Breast epithelium (tissue), 4 donors: Measurements from ENCODE around the gene XPO5. TPM values are rescaled to one million over a fixed set of nuclear protein-coding genes. Genes with fewer than 3 reads are reported as not detected.

Source experiments
- DNase-seq, 2 donors: peaks; one replicate each; pipeline ENCODE4 v3.0.0-alpha.2; 2019; ENCODE audit warnings: low spot score in 2 of 2
- H3K27ac ChIP-seq, 2 donors: fragments of 200-600 bp; sonication (generic) in 1 of 2; one replicate each; pipeline ENCODE4 v1.5.1; 2016 to 2019; ENCODE audit warnings: mild to moderate bottlenecking in 1 of 2
- H3K27me3 ChIP-seq, 2 donors: fragments of 200-600 bp; sonication (generic) in 1 of 2; one replicate each; pipeline versions ENCODE4 v1.5.1 to v1.6.0; 2017 to 2019; ENCODE audit warnings: control low read depth in 1 of 2, mild to moderate bottlenecking in 1 of 2
- H3K36me3 ChIP-seq: fragments of 200-600 bp; one replicate; pipeline ENCODE4 v1.5.1; 2019
- H3K4me1 ChIP-seq, 2 donors: fragments of 200-600 bp; sonication (generic); one replicate each; pipeline ENCODE4 v1.5.1; 2016 to 2019; ENCODE audit warnings: control low read depth in 1 of 2
- H3K4me3 ChIP-seq, 3 donors: fragments of 200-600 bp; sonication (generic); 1 replicate in 2 of 3; 2 replicates in 1 of 3; pipeline ENCODE4 v1.5.1; 2016 to 2019; ENCODE audit warnings: mild to moderate bottlenecking in 3 of 3, moderate library complexity in 2 of 3
- H3K9me3 ChIP-seq, 2 donors: fragments of 200-600 bp; sonication (generic) in 1 of 2; one replicate each; pipeline ENCODE4 v1.5.1; 2016 to 2019; ENCODE audit warnings: control low read depth in 1 of 2
- POLR2A ChIP-seq: fragments of 450-650 bp; IDR thresholded peaks from one replicate; pipeline ENCODE4 v1.6.1; 2016; ENCODE audit warnings: antibody characterized with exemption, mild to moderate bottlenecking, moderate library complexity
- POLR2AphosphoS5 ChIP-seq, 3 donors: sonication (generic); formaldehyde crosslinking; IDR thresholded peaks; one replicate each; pipeline ENCODE4 v1.6.1; 2017; ENCODE audit warnings: antibody characterized with exemption in 3 of 3
- intact Hi-C: fragments of 100-400 bp; cut with DNase I; formaldehyde crosslinking; loops from one replicate; pipeline ENCODE4 v1.15.1; 2023; ENCODE audit warnings: low total_unique reads
- total RNA-seq, 3 donors: library from RNA; depleted of rRNA; stranded (reverse); fragments of >200 nt; gene quantifications; one replicate each; pipeline ENCODE4 v1.1.0, GENCODE V29; 2016
- TF ChIP-seq, protein P1 (sequence below), 3 donors: fragments of 450-650 bp; IDR thresholded peaks; one replicate each; pipeline ENCODE4 v1.5.1; 2016 to 2017; ENCODE audit warnings: antibody characterized with exemption in 3 of 3, mild to moderate bottlenecking in 3 of 3, moderate library complexity in 3 of 3

Gene XPO5
- total RNA-seq, 3 donors from 2014 or later: 16.5 to 28.8 (median 27.2) TPM

DNA sequence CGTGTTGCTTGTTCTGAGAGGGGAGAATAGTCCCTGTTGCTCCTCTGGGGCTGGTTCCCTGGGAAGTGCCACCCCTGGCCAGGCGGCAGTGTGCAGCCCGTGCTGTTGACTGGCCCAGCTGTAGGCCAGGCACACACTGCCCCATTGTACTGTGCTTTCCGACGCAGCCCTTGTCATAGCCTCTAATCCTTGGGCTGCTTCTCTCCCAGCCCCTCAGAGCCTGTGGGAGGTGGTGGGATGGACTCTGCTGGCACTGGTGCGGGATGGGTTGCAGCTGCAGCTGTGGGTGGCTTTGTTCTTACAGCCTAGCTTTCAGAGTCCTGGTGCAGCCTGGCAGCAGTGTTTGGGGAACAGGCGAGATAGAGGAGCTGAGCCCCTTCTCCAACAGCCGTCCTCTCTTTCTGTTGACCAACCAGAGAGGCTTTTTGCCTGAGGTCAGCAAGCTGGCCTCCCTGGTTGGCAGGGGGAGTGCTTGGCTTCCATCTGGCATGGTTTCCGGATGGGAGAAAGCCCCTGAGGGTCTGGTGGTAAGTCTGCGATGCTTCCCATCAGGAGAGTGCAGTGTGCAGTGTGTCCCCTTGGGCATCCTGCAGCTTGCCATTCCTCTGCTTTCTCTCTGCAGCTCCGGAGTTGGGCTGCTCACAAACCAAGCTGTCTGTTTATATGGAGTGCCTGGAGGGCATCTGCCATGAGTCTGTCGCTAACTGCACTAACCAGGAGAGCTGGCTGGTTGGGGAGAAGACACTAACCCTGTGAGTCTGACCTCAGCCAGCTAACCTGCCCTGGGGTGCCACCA lies 86.4 kb downstream of the XPO5 start:
- H3K4me3 ChIP-seq: no peak overlapping the region
- H3K4me1 ChIP-seq: peaks cover 10 to 12% of the 10 kb centered on the region in 2 donors
- intact Hi-C loops: no loop called here
- H3K9me3 ChIP-seq: no peaks in the 10 kb centered on the region
- H3K27me3 ChIP-seq: no peaks in the 10 kb centered on the region
- no peaks in the 10 kb centered on the region for H3K36me3 ChIP-seq
- TF ChIP-seq POLR2A (no peak), POLR2AphosphoS5 (IDR thresholded peaks at IDR 0.05) (no peak)
- TF ChIP-seq, protein P1, sequence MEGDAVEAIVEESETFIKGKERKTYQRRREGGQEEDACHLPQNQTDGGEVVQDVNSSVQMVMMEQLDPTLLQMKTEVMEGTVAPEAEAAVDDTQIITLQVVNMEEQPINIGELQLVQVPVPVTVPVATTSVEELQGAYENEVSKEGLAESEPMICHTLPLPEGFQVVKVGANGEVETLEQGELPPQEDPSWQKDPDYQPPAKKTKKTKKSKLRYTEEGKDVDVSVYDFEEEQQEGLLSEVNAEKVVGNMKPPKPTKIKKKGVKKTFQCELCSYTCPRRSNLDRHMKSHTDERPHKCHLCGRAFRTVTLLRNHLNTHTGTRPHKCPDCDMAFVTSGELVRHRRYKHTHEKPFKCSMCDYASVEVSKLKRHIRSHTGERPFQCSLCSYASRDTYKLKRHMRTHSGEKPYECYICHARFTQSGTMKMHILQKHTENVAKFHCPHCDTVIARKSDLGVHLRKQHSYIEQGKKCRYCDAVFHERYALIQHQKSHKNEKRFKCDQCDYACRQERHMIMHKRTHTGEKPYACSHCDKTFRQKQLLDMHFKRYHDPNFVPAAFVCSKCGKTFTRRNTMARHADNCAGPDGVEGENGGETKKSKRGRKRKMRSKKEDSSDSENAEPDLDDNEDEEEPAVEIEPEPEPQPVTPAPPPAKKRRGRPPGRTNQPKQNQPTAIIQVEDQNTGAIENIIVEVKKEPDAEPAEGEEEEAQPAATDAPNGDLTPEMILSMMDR (IDR thresholded peaks at IDR 0.05): no peak
- no peak for DNase-seq
- H3K27ac ChIP-seq: peak overlapping the region in 1 of 2 donors; percentile 0

DNA sequence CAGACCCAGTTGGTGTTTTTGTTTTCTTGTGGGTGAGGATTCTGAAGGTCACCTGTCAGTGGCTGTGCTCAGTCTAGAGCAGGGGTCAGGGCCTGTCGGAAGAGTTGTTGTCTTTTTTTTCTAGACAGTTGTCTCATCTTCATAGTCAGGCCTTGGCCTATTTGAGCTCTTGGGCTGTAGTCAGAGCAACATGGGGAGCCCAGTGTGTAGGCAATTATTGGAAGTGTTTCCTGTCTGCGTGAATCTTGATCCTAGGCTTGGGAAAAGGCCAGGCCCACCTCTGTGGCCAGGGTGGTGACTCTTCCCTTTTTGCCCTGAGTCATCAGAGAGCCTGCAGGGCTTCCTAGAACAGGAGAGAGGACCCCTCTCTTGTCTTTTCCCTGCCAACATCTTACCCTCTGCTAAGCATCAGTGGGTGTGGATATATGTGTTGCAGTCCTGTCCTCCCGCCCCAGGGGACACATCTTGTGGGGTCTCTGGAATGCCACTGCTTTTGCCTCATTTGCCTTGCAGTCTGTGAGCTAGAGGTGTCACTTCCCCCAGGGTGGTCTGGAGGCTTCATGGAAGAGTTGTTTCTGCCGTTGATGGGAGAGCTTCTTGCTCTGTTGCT lies 87.1 kb downstream of the XPO5 start:
- TF ChIP-seq POLR2AphosphoS5 (IDR thresholded peaks at IDR 0.05) (no peak), POLR2A (no peak)
- TF ChIP-seq, protein P1 (IDR thresholded peaks at IDR 0.05): no peak
- Histone ChIP-seq H3K4me3 (no peak overlapping the region), H3K4me1 (peaks cover 10 to 12% of the 10 kb centered on the region in 2 donors), H3K36me3 (no peaks in the 10 kb centered on the region), H3K27me3 (no peaks in the 10 kb centered on the region), H3K9me3 (no peaks in the 10 kb centered on the region), H3K27ac (peak overlapping the region in 1 of 2 donors; percentile 0)
- intact Hi-C loops: no loop called here
- no peak for DNase-seq

DNA sequence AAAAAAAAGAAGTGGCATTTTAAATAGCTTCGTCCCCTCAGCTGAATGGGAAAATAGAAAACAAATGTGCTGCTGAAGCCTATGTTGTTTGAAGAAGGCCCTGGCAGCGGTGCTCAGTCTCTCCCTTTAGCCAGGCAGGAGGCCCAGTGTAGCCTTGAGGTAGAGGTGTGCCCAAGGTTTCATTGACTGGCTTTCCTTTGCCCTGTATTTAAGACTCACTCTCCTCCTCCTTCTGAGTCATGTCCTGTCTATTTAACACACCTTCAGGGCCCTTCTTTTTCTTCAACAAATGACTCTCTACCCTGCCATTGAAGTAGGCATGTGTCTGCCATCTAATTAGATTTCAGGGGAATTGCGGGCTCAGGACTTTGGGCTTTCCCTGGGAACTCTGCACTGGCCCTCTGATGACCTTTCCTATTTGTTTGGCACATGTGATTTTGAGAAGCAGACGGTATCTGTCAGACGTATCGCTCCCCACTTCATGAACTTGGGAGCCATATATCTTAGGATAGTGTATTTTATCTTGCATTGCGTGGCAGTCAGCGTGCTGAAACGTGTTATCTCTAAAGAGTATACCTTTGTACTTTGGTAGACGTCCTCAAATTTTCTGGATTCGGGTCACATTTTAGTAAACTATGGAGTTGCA lies 94.1 kb downstream of the XPO5 start:
- Histone ChIP-seq H3K4me3 (no peak overlapping the region), H3K27me3 (no peaks in the 10 kb centered on the region), H3K36me3 (no peaks in the 10 kb centered on the region), H3K4me1 (peaks cover 0 to 6% of the 10 kb centered on the region in 2 donors), H3K9me3 (no peaks in the 10 kb centered on the region), H3K27ac (no peak overlapping the region)
- DNase-seq: no peak
- intact Hi-C loops: no loop called here
- TF ChIP-seq POLR2AphosphoS5 (IDR thresholded peaks at IDR 0.05) (no peak), POLR2A (no peak)
- TF ChIP-seq, protein P1 (IDR thresholded peaks at IDR 0.05): no peak

DNA sequence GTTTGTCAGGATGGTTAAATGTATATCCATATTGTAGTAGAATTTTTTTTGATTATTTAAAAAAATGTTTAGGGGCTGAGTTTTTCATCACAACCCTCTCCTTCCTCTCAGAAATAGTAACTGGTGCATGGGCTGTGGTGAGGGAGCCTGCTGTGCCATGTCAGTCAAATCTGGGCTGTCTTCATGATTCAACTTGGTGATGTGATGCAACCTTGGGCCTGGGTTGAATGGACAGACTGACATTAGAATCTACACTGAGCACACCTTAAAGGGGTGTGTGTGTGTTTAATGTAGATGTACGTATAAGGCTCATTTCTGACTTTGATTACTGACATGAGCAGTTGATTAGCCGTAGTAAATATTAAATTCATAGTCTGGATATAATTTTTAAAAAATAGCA lies 94.8 kb downstream of the XPO5 start:
- no peak for DNase-seq
- no peak overlapping the region for H3K4me3 ChIP-seq
- peaks cover 0 to 6% of the 10 kb centered on the region in 2 donors for H3K4me1 ChIP-seq
- intact Hi-C loops: no loop called here
- no peaks in the 10 kb centered on the region for H3K9me3 ChIP-seq
- H3K27me3 ChIP-seq: no peaks in the 10 kb centered on the region
- TF ChIP-seq POLR2A (no peak), POLR2AphosphoS5 (IDR thresholded peaks at IDR 0.05) (no peak)
- TF ChIP-seq, protein P1 (IDR thresholded peaks at IDR 0.05): no peak
- no peak overlapping the region for H3K27ac ChIP-seq
- no peaks in the 10 kb centered on the region for H3K36me3 ChIP-seq

DNA sequence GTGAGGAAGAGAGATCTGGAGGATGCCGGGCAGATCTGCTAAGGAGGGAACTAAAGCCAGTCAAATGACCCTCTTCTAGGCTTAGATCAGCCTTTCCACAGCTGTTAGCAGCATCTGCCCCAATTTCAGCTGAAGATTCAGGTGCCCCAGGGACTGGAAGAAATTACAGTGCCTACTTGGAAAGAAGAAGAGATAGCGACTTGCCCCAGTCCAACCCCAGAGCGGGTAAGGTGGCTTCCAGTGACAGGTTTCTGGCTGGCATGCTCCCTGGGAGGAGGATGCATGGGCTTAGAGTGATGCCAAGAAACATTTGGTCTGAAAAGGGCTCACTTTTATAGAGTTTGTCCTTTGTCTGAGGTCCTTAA lies 97.8 kb downstream of the XPO5 start:
- Histone ChIP-seq H3K27ac (peak overlapping the region; percentile 76 to 89), H3K4me1 (peaks cover 0 to 6% of the 10 kb centered on the region in 2 donors), H3K36me3 (no peaks in the 10 kb centered on the region), H3K9me3 (no peaks in the 10 kb centered on the region), H3K4me3 (peak overlapping the region; percentile 77 to 82 (median 80)), H3K27me3 (no peaks in the 10 kb centered on the region)
- intact Hi-C loops: no loop called here
- TF ChIP-seq, protein P1 (IDR thresholded peaks at IDR 0.05): no peak
- TF ChIP-seq POLR2A: no peak
- TF ChIP-seq POLR2AphosphoS5 (IDR thresholded peaks at IDR 0.05): no peak
- no peak for DNase-seq
